ENCODE results near the gene C9orf72. TPM values are rescaled to one million over a fixed set of nuclear protein-coding genes. Genes with fewer than 3 reads are reported as not detected.

C9orf72 gene
- total and polyA plus RNA-seq, 2 of the 8 experiments (the other 6 are each of a cell fraction or from before 2014, with no cell fraction given): 7.2 to 17.5 TPM

DNA sequence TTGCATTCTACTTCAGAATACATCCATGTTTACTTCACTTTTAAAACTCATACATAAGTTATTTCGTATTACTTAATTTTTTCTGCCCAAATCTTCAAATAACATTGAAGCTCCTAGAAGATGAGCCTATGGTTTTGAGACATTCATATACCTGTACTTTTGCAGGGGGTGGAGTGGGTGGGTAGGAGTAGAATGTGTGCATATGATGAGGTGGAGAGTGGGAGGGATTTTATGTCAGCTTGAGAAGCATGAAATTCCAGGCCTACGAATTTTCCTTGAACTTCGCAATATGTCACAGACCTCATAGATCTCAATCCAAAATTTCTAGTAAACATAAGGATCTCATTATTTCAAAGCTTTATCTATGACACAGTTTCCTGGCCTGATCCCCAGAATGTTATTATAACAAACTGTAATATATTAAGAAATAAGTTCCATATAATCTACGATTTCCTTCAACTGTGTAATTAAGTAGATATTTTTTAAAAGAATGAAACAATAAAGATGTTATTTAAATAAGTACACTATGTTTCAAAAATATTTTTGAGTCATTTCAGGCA lies 24.0 kb downstream of the C9orf72 start:
- H3K14ac ChIP-seq (ENCODE audit: insufficient read length): no peak overlapping the region
- DNase-seq (ENCODE audit: low read depth in 1 of 2, low spot score in 2 of 2): no peak
- H3K4me2 ChIP-seq (ENCODE audit: insufficient read depth in 1 of 2, low read depth in 2 of 2, low read length in 2 of 2): no peak overlapping the region
- no peak overlapping the region for H2BK120ac ChIP-seq (replicated peaks; ENCODE audit: low read depth, low read length)
- H3K18ac ChIP-seq (ENCODE audit: extremely low read depth, low read length): no peak overlapping the region
- H2AK5ac ChIP-seq (ENCODE audit: low read depth, low read length): no peak overlapping the region
- no peaks in the 10 kb centered on the region for H3K79me2 ChIP-seq (ENCODE audit: control insufficient read depth in 1 of 2, insufficient read depth in 2 of 2, low read length in 2 of 2)
- peaks cover 0 to 1% of the 10 kb centered on the region in 2 experiments for H4K20me1 ChIP-seq (replicated peaks in 1 of 2; ENCODE audit: control insufficient read depth in 1 of 2, insufficient read depth in 2 of 2, low read length in 2 of 2)
- ChIA-PET POLR2A (ENCODE audit: partially characterized antibody) (no interaction called here), CTCF (ENCODE audit: partially characterized antibody) (interaction anchor here (0.6 to 5.3 kb wide), 10 partner anchors 10 to 516 kb away, joined by 3 to 63 read pairs (median 3); no protein-coding TSS in a partner anchor)
- H2BK12ac ChIP-seq (ENCODE audit: low read depth, low read length): no peak overlapping the region
- H2BK15ac ChIP-seq (ENCODE audit: low read length): no peak overlapping the region
- H3K23ac ChIP-seq (ENCODE audit: insufficient read length): no peak overlapping the region
- H3K79me1 ChIP-seq (ENCODE audit: low read depth, low read length): no peaks in the 10 kb centered on the region
- FAIRE-seq: no peak
- no peak overlapping the region for H2BK5ac ChIP-seq (ENCODE audit: low read depth, low read length)
- no peak overlapping the region for H3K4me3 ChIP-seq (ENCODE audit: extremely low read depth in 1 of 4, insufficient read depth in 2 of 4, low read depth in 3 of 4, low read length in 4 of 4)
- peaks cover 2 to 57% (median 12%) of the 10 kb centered on the region in 4 experiments; a peak in 7 of 8 replicates for H3K36me3 ChIP-seq (ENCODE audit: control insufficient read depth in 2 of 4, insufficient read depth in 4 of 4, low read length in 3 of 4)
- H3K4ac ChIP-seq (replicated peaks; ENCODE audit: insufficient read length, low read depth, low read length): no peak overlapping the region
- 95% methylated on average over 4 of the region's 4 CpGs; no CpG with 5 or more reads in 1 of the 2 experiments for WGBS, 2 experiments (ENCODE audit: extremely low coverage in 1 of 2, insufficient coverage in 1 of 2, insufficient read length in 1 of 2, insufficient replicate concordance in 2 of 2, low coverage in 1 of 2, low lambda C conversion rate in 2 of 2, missing lambda C conversion rate in 1 of 2)
- H4K91ac ChIP-seq (replicated peaks; ENCODE audit: insufficient read length, low read length): no peak overlapping the region
- no peaks in the 10 kb centered on the region for H3K27me3 ChIP-seq (replicated peaks in 1 of 4; ENCODE audit: control insufficient read depth in 3 of 4, extremely low read depth in 1 of 4, insufficient read depth in 3 of 4, low read length in 3 of 4)
- no peak overlapping the region for H3K9ac ChIP-seq (replicated peaks in 1 of 4; ENCODE audit: extremely low read depth in 1 of 4, low read depth in 3 of 4, low read length in 3 of 4)
- no peak for TF ChIP-seq EP300 (IDR thresholded peaks at IDR 0.05; ENCODE audit: borderline replicate concordance in 1 of 2, low read depth in 2 of 2, low read length in 2 of 2)
- TF ChIP-seq PHF8 (conservative IDR thresholded peaks at IDR 0.05; ENCODE audit: low read depth, low read length): no peak
- TF ChIP-seq FOSL1 (IDR thresholded peaks at IDR 0.05; ENCODE audit: insufficient read depth, low read depth, low read length): no peak
- TF ChIP-seq, protein P1, sequence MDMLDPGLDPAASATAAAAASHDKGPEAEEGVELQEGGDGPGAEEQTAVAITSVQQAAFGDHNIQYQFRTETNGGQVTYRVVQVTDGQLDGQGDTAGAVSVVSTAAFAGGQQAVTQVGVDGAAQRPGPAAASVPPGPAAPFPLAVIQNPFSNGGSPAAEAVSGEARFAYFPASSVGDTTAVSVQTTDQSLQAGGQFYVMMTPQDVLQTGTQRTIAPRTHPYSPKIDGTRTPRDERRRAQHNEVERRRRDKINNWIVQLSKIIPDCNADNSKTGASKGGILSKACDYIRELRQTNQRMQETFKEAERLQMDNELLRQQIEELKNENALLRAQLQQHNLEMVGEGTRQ (IDR thresholded peaks at IDR 0.05; ENCODE audit: low read length): no peak
- no peak overlapping the region for H3K56ac ChIP-seq (replicated peaks; ENCODE audit: insufficient read length, low read depth, low read length)
- H3K4me1 ChIP-seq (replicated peaks in 1 of 4; ENCODE audit: control insufficient read depth in 3 of 4, insufficient read depth in 4 of 4, low read length in 3 of 4): peaks cover 0 to 4% (median 0%) of the 10 kb centered on the region in 4 experiments; a peak in 1 of 7 replicates
- H4K8ac ChIP-seq (ENCODE audit: extremely low read depth, insufficient read depth, low read length): no peak overlapping the region
- no peak overlapping the region for H3K27ac ChIP-seq (ENCODE audit: low read depth, low read length)
- no peak overlapping the region for H4K5ac ChIP-seq (ENCODE audit: insufficient read length, low read depth, low read length)
- no peaks in the 10 kb centered on the region for H3K23me2 ChIP-seq (ENCODE audit: low read depth, low read length)
- no peak overlapping the region for H2BK20ac ChIP-seq (ENCODE audit: low read length)
- no peak overlapping the region for H2AFZ ChIP-seq (ENCODE audit: low read length)
- no peaks in the 10 kb centered on the region for H3K9me3 ChIP-seq (ENCODE audit: insufficient read depth in 2 of 2, low read depth in 1 of 2, low read length in 1 of 2)
